Loucy (cell line): Measurements from ENCODE around the gene KDM5B.

Source experiments
- H2AFZ ChIP-seq: fragments of 200-600 bp; sonication (generic); 2 replicates; pipeline ENCODE4 v1.6.0; 2016; ENCODE audit warnings: antibody characterized with exemption, mild to moderate bottlenecking, low read length, moderate library complexity
- H3F3A ChIP-seq: fragments of 200-600 bp; 2 replicates; pipeline ENCODE4 v1.6.0; 2016; ENCODE audit warnings: antibody characterized with exemption, low read depth, mild to moderate bottlenecking
- H3K27me3 ChIP-seq: fragments of 200-600 bp; sonication (generic); 2 replicates; pipeline ENCODE4 v1.6.1; 2014; ENCODE audit warnings: low read length, mild to moderate bottlenecking; ENCODE audit not compliant: insufficient read depth, poor library complexity, severe bottlenecking
- H3K36me3 ChIP-seq: fragments of 200-600 bp; sonication (generic); 2 replicates; pipeline ENCODE4 v1.6.1; 2016; ENCODE audit warnings: low read length; ENCODE audit not compliant: insufficient read depth
- H3K4me1 ChIP-seq: fragments of 200-600 bp; sonication (generic); 2 replicates; pipeline ENCODE4 v1.5.1; 2014; ENCODE audit warnings: low read length, mild to moderate bottlenecking; ENCODE audit not compliant: insufficient read depth, poor library complexity, severe bottlenecking
- H3K4me2 ChIP-seq: fragments of 200-600 bp; sonication (generic); 2 replicates; pipeline ENCODE4 v1.6.0; 2014; ENCODE audit warnings: antibody characterized with exemption, low read length, low read depth, mild to moderate bottlenecking; ENCODE audit not compliant: poor library complexity, severe bottlenecking
- H3K4me3 ChIP-seq: fragments of 200-600 bp; sonication (generic); 2 replicates; pipeline ENCODE4 v1.5.1; 2014; ENCODE audit warnings: low read length, mild to moderate bottlenecking, mixed read lengths; ENCODE audit not compliant: poor library complexity, severe bottlenecking
- H3K79me2 ChIP-seq: fragments of 200-600 bp; sonication (generic); 2 replicates; pipeline ENCODE4 v1.6.1; 2014; ENCODE audit warnings: low read length; ENCODE audit not compliant: insufficient read depth
- H3K9ac ChIP-seq: fragments of 200-600 bp; sonication (generic); 2 replicates; pipeline ENCODE4 v1.6.0; 2014; ENCODE audit warnings: mild to moderate bottlenecking, low read depth, low read length, moderate library complexity; ENCODE audit not compliant: poor library complexity, severe bottlenecking
- H3K9me2 ChIP-seq: fragments of 200-600 bp; sonication (generic); replicated peaks from 2 replicates; pipeline ENCODE4 v1.6.1; 2016; ENCODE audit warnings: low read depth, low read length, mixed read lengths
- H3K9me3 ChIP-seq: fragments of 200-600 bp; sonication (generic); 2 replicates; pipeline ENCODE4 v1.6.1; 2014; ENCODE audit warnings: mild to moderate bottlenecking, antibody characterized with exemption, low read length, low read depth; ENCODE audit not compliant: insufficient read depth
- H4K20me1 ChIP-seq: fragments of 200-600 bp; sonication (generic); 2 replicates; pipeline ENCODE4 v1.6.0; 2014; ENCODE audit warnings: antibody characterized with exemption, low read length, mild to moderate bottlenecking; ENCODE audit not compliant: insufficient read depth, poor library complexity, severe bottlenecking
- CTCF ChIP-seq: fragments of 200-600 bp; sonication (generic); conservative IDR thresholded peaks from 2 replicates; pipeline ENCODE4 v1.5.1; 2014; ENCODE audit warnings: mild to moderate bottlenecking, antibody characterized with exemption, low read length
- EZH2phosphoT487 ChIP-seq: fragments of 200-600 bp; IDR thresholded peaks from 2 replicates; pipeline ENCODE4 v1.6.1; 2018; ENCODE audit warnings: antibody characterized with exemption, mild to moderate bottlenecking, moderate library complexity, borderline replicate concordance

Gene KDM5B

GRCh38 chr1:202697038-202697437, 111.2 kb downstream of the KDM5B start:
- no peak overlapping the region for H2AFZ ChIP-seq
- no peak overlapping the region for H3K9ac ChIP-seq
- TF ChIP-seq EZH2phosphoT487 (no peak), CTCF (no peak)
- H4K20me1 ChIP-seq, result no peaks in the 10 kb centered on the region
- no peak overlapping the region for H3K4me3 ChIP-seq
- no peaks in the 10 kb centered on the region for H3K27me3 ChIP-seq
- H3K4me1 ChIP-seq, result peaks cover 8% of the 10 kb centered on the region
- H3K9me2 ChIP-seq, result no peaks in the 10 kb centered on the region
- no peaks in the 10 kb centered on the region for H3K9me3 ChIP-seq
- H3F3A ChIP-seq, result no peaks in the 10 kb centered on the region
- H3K79me2 ChIP-seq, result no peaks in the 10 kb centered on the region
- no peak overlapping the region for H3K4me2 ChIP-seq
- H3K36me3 ChIP-seq, result no peaks in the 10 kb centered on the region

- Histone ChIP-seq H2AFZ (no peak overlapping the region), H3F3A (no peaks in the 10 kb centered on the region), H4K20me1 (no peaks in the 10 kb centered on the region), H3K36me3 (no peaks in the 10 kb centered on the region), H3K4me3 (no peak overlapping the region), H3K27me3 (no peaks in the 10 kb centered on the region), H3K79me2 (no peaks in the 10 kb centered on the region), H3K9ac (no peak overlapping the region), H3K9me2 (no peaks in the 10 kb centered on the region), H3K4me1 (peaks cover 8% of the 10 kb centered on the region), H3K9me3 (no peaks in the 10 kb centered on the region), H3K4me2 (no peak overlapping the region)
- TF ChIP-seq CTCF (no peak), EZH2phosphoT487 (no peak)
Measured at GRCh38 chr1:202694314-202694713, 113.9 kb downstream of the KDM5B start.

GRCh38 chr1:202692959-202693555, 115.2 kb downstream of the KDM5B start:
- no peak overlapping the region for H3K4me3 ChIP-seq
- H2AFZ ChIP-seq, result no peak overlapping the region
- H3K79me2 ChIP-seq, result no peaks in the 10 kb centered on the region
- H4K20me1 ChIP-seq, result no peaks in the 10 kb centered on the region
- no peaks in the 10 kb centered on the region for H3K36me3 ChIP-seq
- H3K9me2 ChIP-seq, result no peaks in the 10 kb centered on the region
- no peak overlapping the region for H3K4me2 ChIP-seq
- no peak overlapping the region for H3K9ac ChIP-seq
- TF ChIP-seq CTCF (peak; percentile 44; the same call in 1 of the 2 replicates), EZH2phosphoT487 (no peak)
- H3F3A ChIP-seq, result no peaks in the 10 kb centered on the region
- H3K4me1 ChIP-seq, result peaks cover under 1% of the 10 kb centered on the region
- no peaks in the 10 kb centered on the region for H3K27me3 ChIP-seq
- H3K9me3 ChIP-seq, result no peaks in the 10 kb centered on the region
